NB4 (cell line): Measurements from ENCODE around the gene DNAJC27.

Source experiments
- CTCF ChIP-seq: IDR thresholded peaks from one replicate; pipeline ENCODE4 v1.5.1; 2012; ENCODE audit warnings: low read depth, low read length
- POLR2A ChIP-seq: IDR thresholded peaks from 2 replicates; pipeline ENCODE4 v1.6.1; 2011; ENCODE audit warnings: mild to moderate bottlenecking; ENCODE audit not compliant: insufficient read length; ENCODE audit errors: extremely low read depth

GRCh38 chr2:24935145-24935544 is 36.6 kb downstream of the DNAJC27 start:
- TF ChIP-seq CTCF (no peak), POLR2A (no peak)
